T47D (cell line): ENCODE results near the gene TMEM258.

ENCODE experiments used
- DNase-seq, 2 experiments: peaks; one replicate each; pipeline versions ENCODE4 v3.0.0 to v3.0.0-alpha.2; 2011 to 2012; ENCODE audit warnings: low read depth in 1 of 2, low spot score in 1 of 2
- JUND ChIP-seq: IDR thresholded peaks from 2 replicates; pipeline ENCODE4 v1.6.1; 2012; ENCODE audit warnings: low read depth
- in situ Hi-C: cut with HindIII; loops from 2 replicates; pipeline ENCODE4 v1.10.0; 2016; ENCODE audit warnings: low sequenced_read_pairs, low pct_unique_long_range_greater_than_20kb

Gene TMEM258

GRCh38 chr11:61753672-61754071 lies 38.7 kb downstream of the TMEM258 start:
- TF ChIP-seq JUND: no peak
- in situ Hi-C loops: no loop called here
- DNase-seq: no peak

GRCh38 chr11:61752925-61753521 lies 39.4 kb downstream of the TMEM258 start:
- in situ Hi-C loops: no loop called here

DNA sequence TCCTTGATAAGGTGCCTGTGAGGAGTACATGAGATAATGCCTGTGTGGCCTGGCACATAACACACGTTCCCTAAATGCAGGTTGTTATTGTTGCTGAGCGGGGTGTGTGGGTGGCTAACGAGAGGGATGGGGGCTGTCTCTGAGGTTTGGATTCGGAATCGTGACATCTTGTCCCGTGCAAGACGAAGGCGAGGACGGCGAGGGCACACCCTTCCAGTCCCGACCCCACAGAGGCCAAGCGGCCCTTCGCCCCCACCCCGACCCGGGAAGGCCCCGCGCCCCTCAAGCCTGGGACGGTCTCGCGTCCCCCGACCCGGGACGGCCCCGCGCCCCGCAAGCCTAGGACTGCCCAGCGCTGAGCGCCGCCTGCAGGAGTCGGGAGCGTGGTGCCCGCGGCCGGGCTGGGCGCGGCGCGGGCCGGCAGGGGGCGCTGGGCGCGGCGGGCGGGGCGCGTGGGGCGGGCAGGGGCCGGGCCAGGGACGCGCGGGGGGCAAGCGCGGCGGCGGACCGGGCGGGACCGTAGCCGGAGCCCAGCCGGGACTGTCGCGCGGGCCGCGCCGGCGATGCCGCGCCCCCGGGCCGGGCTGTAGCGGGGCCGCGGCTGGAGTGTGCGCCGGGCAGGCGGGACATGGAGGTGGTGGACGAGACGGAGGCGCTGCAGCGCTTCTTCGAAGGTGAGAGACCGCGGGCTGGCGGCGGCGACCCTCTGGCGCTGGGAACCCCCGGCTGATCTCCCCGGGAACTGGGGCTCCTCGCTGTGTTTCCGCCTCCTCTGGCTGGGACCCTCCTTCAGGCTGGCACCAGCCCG lies 40.1 kb downstream of the TMEM258 start, which contains the start of gene MYRF:
Gene MYRF (plus strand): TSS at position 520 of the 808 bp plus-strand sequence. CDS start 109 bp downstream, at position 629.
- DNase-seq: peak; percentile 57 to 64
- in situ Hi-C loops: no loop called here

More at GRCh38 chr11:61752925-61753521, 39.4 kb downstream of the TMEM258 start:
- DNase-seq: no peak
- no peak for TF ChIP-seq JUND

GRCh38 chr11:61751384-61751783 lies 41.0 kb downstream of the TMEM258 start:
- no peak for TF ChIP-seq JUND
- in situ Hi-C loops: no loop called here
- no peak for DNase-seq

More for the DNA sequence above, 40.1 kb downstream of the TMEM258 start, which contains the start of gene MYRF:
- no peak for TF ChIP-seq JUND

GRCh38 chr11:61750631-61751273 lies 41.6 kb downstream of the TMEM258 start:
- no peak for TF ChIP-seq JUND
- in situ Hi-C loops: no loop called here
- no peak for DNase-seq

DNA sequence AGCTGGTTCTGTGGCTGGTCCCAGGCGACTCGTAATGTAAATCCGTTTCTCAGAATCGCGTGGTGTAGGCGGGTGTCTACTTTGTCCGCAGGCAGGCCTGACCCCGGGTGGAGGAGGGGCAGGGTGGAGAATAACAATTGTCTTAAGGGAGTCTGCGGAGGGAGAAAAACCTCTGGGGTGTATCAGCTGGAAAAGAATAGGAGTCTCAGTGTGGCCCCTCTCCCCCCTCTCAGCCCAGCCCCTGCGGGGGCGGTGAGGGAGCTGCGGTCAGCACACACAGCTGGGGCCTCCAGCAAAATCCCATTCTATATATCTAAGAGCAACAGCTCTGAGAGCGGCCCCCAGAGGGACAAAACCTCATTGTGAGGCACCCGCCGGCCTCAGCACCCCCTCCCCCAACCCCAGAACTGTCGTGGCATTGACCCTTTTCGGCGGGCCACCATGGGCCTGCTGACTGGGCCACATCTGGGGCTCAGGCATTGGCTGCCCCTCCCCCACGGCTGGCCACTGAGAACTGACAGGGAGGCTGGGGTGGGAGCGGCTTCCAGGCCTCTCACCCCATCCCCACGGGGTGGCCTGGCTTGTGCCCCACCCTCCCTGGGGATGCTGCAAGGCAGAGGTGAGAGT lies 42.7 kb downstream of the TMEM258 start:
- no peak for DNase-seq
- no peak for TF ChIP-seq JUND
- in situ Hi-C loops: no loop called here

DNA sequence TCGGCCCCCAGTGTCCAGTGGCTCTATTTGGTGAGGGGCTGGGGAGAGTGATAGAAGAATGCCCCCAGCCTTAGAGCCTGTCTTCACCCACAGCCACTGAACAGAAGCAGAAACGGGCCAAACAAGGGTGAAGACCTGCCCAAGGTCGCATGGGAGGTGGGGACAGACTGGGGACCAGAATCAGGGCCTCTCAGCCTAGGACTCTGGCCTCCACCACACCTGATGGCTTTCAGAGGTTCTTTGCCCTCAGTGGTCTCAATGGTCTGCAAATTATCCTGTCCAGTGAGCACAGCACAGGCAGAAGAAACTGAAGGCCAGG lies 44.5 kb downstream of the TMEM258 start:
- no peak for DNase-seq
- in situ Hi-C loops: no loop called here
- no peak for TF ChIP-seq JUND

- peak; percentile 78 to 83 for DNase-seq
- TF ChIP-seq JUND: no peak
- in situ Hi-C loops: no loop called here
These were observed 45.0 kb downstream of the TMEM258 start for GRCh38 chr11:61747192-61747966.

DNA sequence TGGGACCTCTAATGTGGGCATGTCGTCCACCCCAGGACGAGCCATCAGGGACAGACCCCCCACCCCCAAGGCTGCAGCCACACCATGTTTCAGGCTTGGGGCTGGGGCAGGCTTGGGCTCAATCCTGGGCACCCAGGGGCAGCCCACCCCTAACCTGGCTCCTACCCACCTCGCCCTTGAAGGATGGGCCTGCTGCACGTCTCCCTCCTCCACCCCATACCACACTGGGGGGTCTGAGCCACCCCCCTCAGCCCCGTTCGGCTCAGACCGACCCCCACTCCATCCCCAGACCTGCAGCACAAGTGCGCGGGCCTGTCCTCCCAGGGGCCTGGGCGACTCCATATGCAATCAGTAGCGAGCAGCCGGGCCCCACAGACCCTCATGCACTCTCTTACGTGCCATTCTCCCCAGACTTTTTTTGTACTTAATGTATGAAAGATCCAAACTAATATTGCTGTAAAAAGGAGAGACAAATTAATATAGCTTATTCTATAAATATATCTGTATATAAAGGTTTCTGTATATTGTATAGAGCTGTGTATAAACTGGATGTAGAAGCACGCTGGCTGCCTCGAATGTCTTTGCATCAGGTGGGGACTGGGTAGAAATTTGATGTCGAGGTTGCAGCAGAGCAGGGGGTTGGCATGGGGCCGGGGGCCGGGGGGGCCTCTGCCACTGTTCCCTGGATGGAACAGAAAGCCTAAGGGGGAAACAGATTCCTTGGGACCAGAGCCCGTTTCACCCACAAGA lies 45.8 kb downstream of the TMEM258 start:
- in situ Hi-C loops: no loop called here
- DNase-seq: no peak
- no peak for TF ChIP-seq JUND

DNA sequence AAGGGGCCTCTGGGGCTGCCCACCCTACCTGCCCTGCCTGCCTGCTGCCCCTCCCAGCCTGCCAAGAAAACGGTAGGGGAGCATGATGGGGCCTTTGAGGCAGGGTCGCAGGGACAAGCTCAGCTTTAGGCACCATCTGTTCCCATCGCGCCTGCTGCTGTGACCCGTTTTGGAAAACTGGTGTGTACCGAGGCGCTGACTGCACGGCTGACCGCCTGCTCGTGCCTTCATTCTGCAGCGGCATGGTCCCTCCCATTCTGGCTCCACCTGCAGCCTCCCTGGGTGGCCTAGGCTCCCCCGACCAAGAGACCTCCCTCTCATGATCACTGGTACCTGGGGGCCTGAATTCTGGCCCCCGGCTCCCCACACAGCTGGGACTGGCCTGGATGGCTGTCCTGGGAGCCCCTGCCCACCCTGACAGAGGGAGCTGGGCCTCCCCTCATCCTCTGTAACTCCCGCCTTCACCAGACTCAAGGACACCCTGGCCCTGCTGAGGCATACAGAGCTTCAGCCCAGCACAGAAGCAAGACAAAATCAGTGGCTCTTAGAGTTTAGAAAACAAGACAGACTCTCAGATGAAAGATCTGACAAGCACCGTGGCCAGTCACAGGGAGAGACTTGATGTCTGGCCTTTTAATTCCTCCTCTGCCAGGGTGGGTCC lies 46.5 kb downstream of the TMEM258 start:
- no peak for TF ChIP-seq JUND
- in situ Hi-C loops: no loop called here
- DNase-seq: no peak

GRCh38 chr11:61744609-61745156 lies 47.7 kb downstream of the TMEM258 start:
- no peak for DNase-seq
- in situ Hi-C loops: no loop called here
- TF ChIP-seq JUND: no peak
